Spleen (tissue), 7 donors: ENCODE measurements around the gene WRAP73.

Experiments
- CTCF ChIP-seq, 11 experiments: fragments of 200-600 bp in 7 of 11; fragments of 450-650 bp in 4 of 11; sonication (generic) in 4 of 11; IDR thresholded peaks in 8 of 11; conservative IDR thresholded peaks in 3 of 11; 1 replicate in 7 of 11; 2 replicates in 4 of 11; pipeline versions ENCODE4 v1.4.0 to v1.8.0; 2016 to 2021; ENCODE audit warnings: antibody characterized with exemption in 11 of 11, inconsistent platforms in 4 of 11, mild to moderate bottlenecking in 1 of 11
- POLR2A ChIP-seq, 3 donors: fragments of 450-650 bp; IDR thresholded peaks; one replicate each; pipeline ENCODE4 v1.5.1; 2017; ENCODE audit warnings: antibody characterized with exemption in 3 of 3, mild to moderate bottlenecking in 1 of 3
- donor health status: DM: no; HTN: no; CAD: no; lungs with moderate emphysema.
- donor health status: DM: no; HTN: no; CAD: no.
- donor health status: DM: no; HTN: no; CAD: no.

DNA sequence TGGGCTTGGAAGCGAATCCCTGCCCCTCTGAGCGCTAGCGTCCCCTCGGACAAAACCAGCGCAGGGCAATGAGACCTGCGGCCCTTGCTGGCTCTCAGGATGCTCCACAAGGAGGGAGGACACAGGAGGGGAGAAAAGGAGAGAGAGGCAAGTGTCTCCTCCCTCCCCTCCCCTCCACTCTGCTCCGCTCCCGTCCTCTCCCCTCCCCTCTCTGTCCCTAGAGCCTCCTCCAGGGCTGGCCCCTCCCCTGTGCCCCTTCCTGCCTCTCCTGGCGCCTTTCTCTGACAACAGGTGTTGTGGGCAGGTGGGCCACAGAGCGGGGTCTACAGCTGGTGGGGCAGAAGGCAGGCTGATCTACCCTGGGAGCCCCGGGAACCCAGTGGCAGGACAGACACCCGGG lies 37.6 kb upstream of the WRAP73 start:
- no peak for TF ChIP-seq CTCF (IDR thresholded peaks at IDR 0.05 in 8 of 11, conservative IDR thresholded peaks at IDR 0.05 in 3 of 11)
- no peak for TF ChIP-seq POLR2A (IDR thresholded peaks at IDR 0.05)
